Temporal lobe (tissue), 1 donor: ENCODE data around the gene ERGIC2. TPM values are rescaled to one million over a fixed set of nuclear protein-coding genes. Genes with fewer than 3 reads are reported as not detected.

Experiments
- total RNA-seq: library from RNA; depleted of rRNA; stranded (reverse); fragments of >200 nt; gene quantifications from one replicate; pipeline ENCODE4 v1.2.3, GENCODE V29; 2014

The ERGIC2 gene
- total RNA-seq, 1 donor from 2014 or later = 35.2 TPM

Other genes with a start within 250 kb of the ERGIC2 start
- gene FAR2, start 231.9 kb downstream of the ERGIC2 start, total RNA-seq = 24.3 TPM
- 0.25 TPM for gene OVCH1, start 116.5 kb upstream of the ERGIC2 start, total RNA-seq